ENCODE results near the gene ZNF597.
A peak's percentile ranks its signal among the peaks of the same experiment; 100 is the strongest.

Gene ZNF597

GRCh38 chr16:3454631-3455147, 11.4 kb upstream of the ZNF597 start:
- H3K4me3 ChIP-seq (ENCODE audit: control insufficient read depth, low read depth, low read length) = no peak overlapping the region
- no peak for DNase-seq (ENCODE audit: low read depth)
- no peak for TF ChIP-seq CTCF (conservative IDR thresholded peaks at IDR 0.05; ENCODE audit: control insufficient read depth, insufficient read depth, low read depth, low read length)

- H3K4me3 ChIP-seq (ENCODE audit: control insufficient read depth, low read depth, low read length) = no peak overlapping the region
- no peak for TF ChIP-seq CTCF (conservative IDR thresholded peaks at IDR 0.05; ENCODE audit: control insufficient read depth, insufficient read depth, low read depth, low read length)
- DNase-seq (ENCODE audit: low read depth) = no peak
Measured at GRCh38 chr16:3454093-3454492, 10.8 kb upstream of the ZNF597 start.

- peak overlapping the region; percentile 70 for H3K4me3 ChIP-seq (ENCODE audit: control insufficient read depth, low read depth, low read length)
- peak; percentile 85 for DNase-seq (ENCODE audit: low read depth)
- no peak for TF ChIP-seq CTCF (conservative IDR thresholded peaks at IDR 0.05; ENCODE audit: control insufficient read depth, insufficient read depth, low read depth, low read length)
Measured at GRCh38 chr16:3444032-3444388, 706 bp upstream of the ZNF597 start.

- TF ChIP-seq CTCF (conservative IDR thresholded peaks at IDR 0.05; ENCODE audit: control insufficient read depth, insufficient read depth, low read depth, low read length) = no peak
- no peak for DNase-seq (ENCODE audit: low read depth)
- no peak overlapping the region for H3K4me3 ChIP-seq (ENCODE audit: control insufficient read depth, low read depth, low read length)
Measured at GRCh38 chr16:3439637-3440036, 3.7 kb downstream of the ZNF597 start.

- no peak overlapping the region for H3K4me3 ChIP-seq (ENCODE audit: control insufficient read depth, low read depth, low read length)
- no peak for DNase-seq (ENCODE audit: low read depth)
- TF ChIP-seq CTCF (conservative IDR thresholded peaks at IDR 0.05; ENCODE audit: control insufficient read depth, insufficient read depth, low read depth, low read length) = no peak
Measured at GRCh38 chr16:3434373-3434772, 8.9 kb downstream of the ZNF597 start.

- peak; percentile 41 for DNase-seq (ENCODE audit: low read depth)
- H3K4me3 ChIP-seq (ENCODE audit: control insufficient read depth, low read depth, low read length) = peak overlapping the region; percentile 10
- TF ChIP-seq CTCF (conservative IDR thresholded peaks at IDR 0.05; ENCODE audit: control insufficient read depth, insufficient read depth, low read depth, low read length) = no peak
Measured at GRCh38 chr16:3431779-3432219, 11.5 kb downstream of the ZNF597 start.
